Left lung (tissue), 10 donors: ENCODE results near the gene BMPR2. TPM values are rescaled to one million over a fixed set of nuclear protein-coding genes. Genes with fewer than 3 reads are reported as not detected.

ENCODE experiments used
- ATAC-seq: fragments of 200-7000 bp; cut with Tn5 transposase; one replicate; pipeline ENCODE4 v1.9.1; 2020; ENCODE audit warnings: moderate library complexity
- DNase-seq, 4 donors: peaks; one replicate each; pipeline ENCODE4 v3.0.0-alpha.2; 2013 to 2020
- H3K27ac ChIP-seq, 2 donors: fragments of 200-600 bp; sonication (generic) in 1 of 2; one replicate each; pipeline versions ENCODE4 v1.5.0 to v1.8.0; 2020 to 2021
- H3K27me3 ChIP-seq, 2 donors: fragments of 200-600 bp; sonication (generic) in 1 of 2; one replicate each; pipeline versions ENCODE4 v1.5.0 to v1.8.0; 2020 to 2021
- H3K36me3 ChIP-seq, 2 donors: fragments of 200-600 bp; sonication (generic) in 1 of 2; one replicate each; pipeline versions ENCODE4 v1.5.0 to v1.8.0; 2020 to 2021
- H3K4me1 ChIP-seq, 2 donors: fragments of 200-600 bp; one replicate each; pipeline ENCODE4 v1.8.0; 2021
- H3K4me3 ChIP-seq, 2 donors: fragments of 200-600 bp; sonication (generic) in 1 of 2; one replicate each; pipeline versions ENCODE4 v1.5.0 to v1.8.0; 2020 to 2021; ENCODE audit warnings: mild to moderate bottlenecking in 1 of 2
- H3K9me3 ChIP-seq, 2 donors: fragments of 200-600 bp; sonication (generic) in 1 of 2; one replicate each; pipeline versions ENCODE4 v1.5.0 to v1.8.0; 2020 to 2021
- CTCF ChIP-seq, 2 donors: fragments of 200-600 bp; sonication (generic) in 1 of 2; IDR thresholded peaks; one replicate each; pipeline versions ENCODE4 v1.5.0 to v1.8.0; 2021; ENCODE audit warnings: antibody characterized with exemption in 2 of 2
- intact Hi-C, 2 donors: fragments of 100-400 bp; cut with DNase I; formaldehyde crosslinking; loops; one replicate each; pipeline versions ENCODE4 v1.11.2 to v1.14.2; 2022
- polyA plus RNA-seq, 6 donors: library from polyadenylated mRNA; unstranded; fragments of 120-200 nt; gene quantifications; one replicate each; pipeline ENCODE4 v1.2.1, GENCODE V29; 2013; ENCODE audit not compliant: insufficient read length in 6 of 6
- total RNA-seq, 2 donors: library from RNA; stranded (reverse); fragmentation: NEBNext Ultra II Directional; extraction: Animal tissue kit (Norgen Biotek cat#: 25700); gene quantifications; one replicate each; pipeline ENCODE4 v1.2.1, GENCODE V29; 2021
- donor health status: DM: no; HTN: yes; CAD: no.
- donor health status: DM: no; HTN: no; CAD: no.

BMPR2 gene
- total and polyA plus RNA-seq, 8 donors, result 68.3 to 99.7 (median 83.6) TPM

GRCh38 chr2:202612145-202612544 lies 236.0 kb downstream of the BMPR2 start:
- Histone ChIP-seq H3K36me3 (no peaks in the 10 kb centered on the region), H3K27ac (no peak overlapping the region), H3K27me3 (no peaks in the 10 kb centered on the region), H3K9me3 (no peaks in the 10 kb centered on the region), H3K4me1 (peaks cover 0 to 28% of the 10 kb centered on the region in 2 donors), H3K4me3 (no peak overlapping the region)
- intact Hi-C loops, result no loop called here
- ATAC-seq, result peak; percentile 8
- no peak for TF ChIP-seq CTCF (IDR thresholded peaks at IDR 0.05)
- no peak for DNase-seq

- no peaks in the 10 kb centered on the region for H3K9me3 ChIP-seq
- intact Hi-C loops, result no loop called here
- no peak for ATAC-seq
- H3K27me3 ChIP-seq, result no peaks in the 10 kb centered on the region
- H3K4me1 ChIP-seq, result peaks cover 0 to 28% of the 10 kb centered on the region in 2 donors
- TF ChIP-seq CTCF (IDR thresholded peaks at IDR 0.05), result no peak
- no peaks in the 10 kb centered on the region for H3K36me3 ChIP-seq
- no peak overlapping the region for H3K4me3 ChIP-seq
- no peak overlapping the region for H3K27ac ChIP-seq
- DNase-seq, result no peak
Measured at GRCh38 chr2:202613479-202613878, 237.4 kb downstream of the BMPR2 start.

Other genes starting within 250 kb of the BMPR2 start
- 10 to 100 TPM; 73.7 to 91.6 TPM for gene SUMO1, start 137.7 kb upstream of the BMPR2 start, total RNA-seq
- 100 to 1,000 TPM; 132 to 173 (median 157) TPM for gene SUMO1, start 137.7 kb upstream of the BMPR2 start, polyA plus RNA-seq
- gene NOP58, start 110.6 kb upstream of the BMPR2 start, total RNA-seq, result 10 to 100 TPM; 35.3 to 61.4 TPM
- 100 to 1,000 TPM in 5 of 6 donors, 10 to 100 TPM in 1; 95.1 to 125 (median 109) TPM for gene NOP58, start 110.6 kb upstream of the BMPR2 start, polyA plus RNA-seq